Measurements from ENCODE around the gene RAD50. TPM values are rescaled to one million over a fixed set of nuclear protein-coding genes. Genes with fewer than 3 reads are reported as not detected.

The RAD50 gene
- polyA plus RNA-seq, 1 donor (not counting 4 experiments of a cell fraction or from before 2014, with no cell fraction given), result 26.3 TPM

DNA sequence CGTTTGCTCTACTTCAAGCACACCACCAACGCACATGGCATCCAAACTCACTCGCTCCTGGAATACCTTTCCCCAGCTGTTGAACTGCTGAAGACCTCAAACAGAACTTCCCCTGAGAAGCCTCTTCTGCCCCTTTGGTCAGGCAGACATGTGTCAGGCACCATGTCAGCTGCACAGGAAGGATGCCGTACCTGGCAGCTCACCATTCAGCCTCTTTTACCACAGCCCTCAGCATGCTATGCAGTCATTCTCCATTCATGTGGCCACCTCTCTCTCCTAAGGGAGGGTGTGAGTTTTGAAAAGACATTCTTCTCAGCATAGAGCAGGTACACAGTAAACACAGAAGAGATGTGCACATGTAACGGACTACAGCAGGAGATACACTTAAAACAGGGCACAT is 131.2 kb downstream of the RAD50 start:
- TF ChIP-seq, protein P1, sequence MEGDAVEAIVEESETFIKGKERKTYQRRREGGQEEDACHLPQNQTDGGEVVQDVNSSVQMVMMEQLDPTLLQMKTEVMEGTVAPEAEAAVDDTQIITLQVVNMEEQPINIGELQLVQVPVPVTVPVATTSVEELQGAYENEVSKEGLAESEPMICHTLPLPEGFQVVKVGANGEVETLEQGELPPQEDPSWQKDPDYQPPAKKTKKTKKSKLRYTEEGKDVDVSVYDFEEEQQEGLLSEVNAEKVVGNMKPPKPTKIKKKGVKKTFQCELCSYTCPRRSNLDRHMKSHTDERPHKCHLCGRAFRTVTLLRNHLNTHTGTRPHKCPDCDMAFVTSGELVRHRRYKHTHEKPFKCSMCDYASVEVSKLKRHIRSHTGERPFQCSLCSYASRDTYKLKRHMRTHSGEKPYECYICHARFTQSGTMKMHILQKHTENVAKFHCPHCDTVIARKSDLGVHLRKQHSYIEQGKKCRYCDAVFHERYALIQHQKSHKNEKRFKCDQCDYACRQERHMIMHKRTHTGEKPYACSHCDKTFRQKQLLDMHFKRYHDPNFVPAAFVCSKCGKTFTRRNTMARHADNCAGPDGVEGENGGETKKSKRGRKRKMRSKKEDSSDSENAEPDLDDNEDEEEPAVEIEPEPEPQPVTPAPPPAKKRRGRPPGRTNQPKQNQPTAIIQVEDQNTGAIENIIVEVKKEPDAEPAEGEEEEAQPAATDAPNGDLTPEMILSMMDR (optimal IDR thresholded peaks at IDR 0.05 in 1 of 3, IDR thresholded peaks at IDR 0.05 in 1 of 3, conservative IDR thresholded peaks at IDR 0.05 in 1 of 3; ENCODE audit: extremely low read depth in 1 of 3, insufficient read depth in 2 of 3, low read length in 3 of 3), result no peak
- TF ChIP-seq EZH2 (IDR thresholded peaks at IDR 0.05; ENCODE audit: low read length), result no peak
- no peak for FAIRE-seq
- H3K4me3 ChIP-seq (ENCODE audit: control insufficient read depth in 2 of 3, extremely low read depth in 1 of 3, insufficient read depth in 2 of 3, low read depth in 1 of 3, low read length in 3 of 3), result no peak overlapping the region
- no peaks in the 10 kb centered on the region for H3K9me1 ChIP-seq (ENCODE audit: control insufficient read depth, extremely low read depth, insufficient read depth, low read length)
- H3K4me2 ChIP-seq (ENCODE audit: control insufficient read depth, extremely low read depth, insufficient read depth, low read depth, low read length), result no peak overlapping the region
- no peak overlapping the region for H3K9ac ChIP-seq (ENCODE audit: control insufficient read depth, extremely low read depth, insufficient read depth, low read length)
- H3K79me2 ChIP-seq (ENCODE audit: control insufficient read depth, insufficient read depth, low read length), result no peaks in the 10 kb centered on the region
- no peak overlapping the region for H3K27ac ChIP-seq (ENCODE audit: control insufficient read depth, insufficient read depth, low read length)
- dilution Hi-C loops (cut with MboI; ENCODE audit: extremely low pct_ligation_motif_present, low sequenced_read_pairs), result no loop called here
- DNase-seq (ENCODE audit: low read depth, low spot score), result no peak
- no peaks in the 10 kb centered on the region for H3K36me3 ChIP-seq (ENCODE audit: control insufficient read depth in 2 of 2, extremely low read depth in 1 of 2, insufficient read depth in 2 of 2, low read length in 2 of 2)
- H2AFZ ChIP-seq (ENCODE audit: control insufficient read depth, low read length), result no peak overlapping the region
- no peaks in the 10 kb centered on the region for H3K4me1 ChIP-seq (ENCODE audit: control insufficient read depth, extremely low read depth, insufficient read depth, low read length)
- H3K27me3 ChIP-seq (ENCODE audit: control insufficient read depth, extremely low read depth, insufficient read depth, low read length), result no peaks in the 10 kb centered on the region
- no peaks in the 10 kb centered on the region for H4K20me1 ChIP-seq (ENCODE audit: control insufficient read depth, extremely low read depth, insufficient read depth, low read length)
- H3K9me3 ChIP-seq (ENCODE audit: control insufficient read depth, low read depth, low read length), result no peaks in the 10 kb centered on the region

- no peaks in the 10 kb centered on the region for H3K27me3 ChIP-seq (ENCODE audit: control insufficient read depth, extremely low read depth, insufficient read depth, low read length)
- H3K9ac ChIP-seq (ENCODE audit: control insufficient read depth, extremely low read depth, insufficient read depth, low read length), result no peak overlapping the region
- no peaks in the 10 kb centered on the region for H3K4me1 ChIP-seq (ENCODE audit: control insufficient read depth, extremely low read depth, insufficient read depth, low read length)
- H3K9me1 ChIP-seq (ENCODE audit: control insufficient read depth, extremely low read depth, insufficient read depth, low read length), result no peaks in the 10 kb centered on the region
- no peak overlapping the region for H2AFZ ChIP-seq (ENCODE audit: control insufficient read depth, low read length)
- no peak overlapping the region for H3K27ac ChIP-seq (ENCODE audit: control insufficient read depth, insufficient read depth, low read length)
- H3K4me3 ChIP-seq (ENCODE audit: control insufficient read depth in 2 of 3, extremely low read depth in 1 of 3, insufficient read depth in 2 of 3, low read depth in 1 of 3, low read length in 3 of 3), result no peak overlapping the region
- no peak for TF ChIP-seq EZH2 (IDR thresholded peaks at IDR 0.05; ENCODE audit: low read length)
- TF ChIP-seq, protein P1 (optimal IDR thresholded peaks at IDR 0.05 in 1 of 3, IDR thresholded peaks at IDR 0.05 in 1 of 3, conservative IDR thresholded peaks at IDR 0.05 in 1 of 3; ENCODE audit: extremely low read depth in 1 of 3, insufficient read depth in 2 of 3, low read length in 3 of 3), result no peak
- H3K4me2 ChIP-seq (ENCODE audit: control insufficient read depth, extremely low read depth, insufficient read depth, low read depth, low read length), result no peak overlapping the region
- no peak for FAIRE-seq
- H3K79me2 ChIP-seq (ENCODE audit: control insufficient read depth, insufficient read depth, low read length), result no peaks in the 10 kb centered on the region
- no peaks in the 10 kb centered on the region for H4K20me1 ChIP-seq (ENCODE audit: control insufficient read depth, extremely low read depth, insufficient read depth, low read length)
- H3K9me3 ChIP-seq (ENCODE audit: control insufficient read depth, low read depth, low read length), result no peaks in the 10 kb centered on the region
- no peaks in the 10 kb centered on the region for H3K36me3 ChIP-seq (ENCODE audit: control insufficient read depth in 2 of 2, extremely low read depth in 1 of 2, insufficient read depth in 2 of 2, low read length in 2 of 2)
- dilution Hi-C loops (cut with MboI; ENCODE audit: extremely low pct_ligation_motif_present, low sequenced_read_pairs), result no loop called here
- no peak for DNase-seq (ENCODE audit: low read depth, low spot score)
Measured at GRCh38 chr5:132688536-132689339, 132.0 kb downstream of the RAD50 start.

Data from keratinocyte (primary cell).